GM10248 (cell line): ENCODE measurements around the gene EPAS1.

Experiments used
- CTCF ChIA-PET: fragments of 300-600 bp; sonication (Branson Sonifier 250); formaldehyde crosslinking; extraction: SDS; loops from one replicate; lab custom pipeline; 2021; ENCODE audit warnings: antibody characterized with exemption; lab: Yijun Ruan, JAX
- POLR2A ChIA-PET: fragments of 350-650 bp; sonication (Branson Sonifier 250); formaldehyde crosslinking; extraction: SDS; loops from one replicate; lab custom pipeline; 2020; ENCODE audit warnings: antibody characterized with exemption; lab: Yijun Ruan, JAX
- DNase-seq: peaks from one replicate; pipeline ENCODE4 v3.0.0; 2012; ENCODE audit errors: extremely low spot score
- TF ChIP-seq, protein P1 (sequence below): IDR thresholded peaks from 2 replicates; pipeline ENCODE4 v1.5.1; 2012; ENCODE audit warnings: mild to moderate bottlenecking, low read depth; ENCODE audit errors: extremely low read depth, missing control alignments, control extremely low read depth

Gene EPAS1

DNA sequence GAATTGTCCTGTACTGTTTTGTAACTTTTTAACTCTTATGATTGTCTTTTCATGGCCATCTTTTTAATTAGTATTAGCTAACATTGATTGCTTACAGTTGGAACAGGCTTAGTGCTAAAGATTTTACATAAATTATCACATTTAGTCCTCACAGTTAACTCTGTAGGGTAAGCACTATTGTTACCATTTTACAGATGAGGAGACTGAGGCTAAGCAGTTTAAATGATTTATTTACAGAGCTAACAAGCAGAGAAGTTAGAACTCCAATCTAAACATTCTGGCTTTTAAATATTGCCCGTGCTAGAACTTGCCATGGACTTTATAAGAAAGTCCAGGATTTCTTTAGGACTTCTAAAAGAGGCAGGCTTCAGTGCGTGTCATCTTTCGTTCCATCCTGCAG, 48.6 kb downstream of the EPAS1 start:
- TF ChIP-seq, protein P1, sequence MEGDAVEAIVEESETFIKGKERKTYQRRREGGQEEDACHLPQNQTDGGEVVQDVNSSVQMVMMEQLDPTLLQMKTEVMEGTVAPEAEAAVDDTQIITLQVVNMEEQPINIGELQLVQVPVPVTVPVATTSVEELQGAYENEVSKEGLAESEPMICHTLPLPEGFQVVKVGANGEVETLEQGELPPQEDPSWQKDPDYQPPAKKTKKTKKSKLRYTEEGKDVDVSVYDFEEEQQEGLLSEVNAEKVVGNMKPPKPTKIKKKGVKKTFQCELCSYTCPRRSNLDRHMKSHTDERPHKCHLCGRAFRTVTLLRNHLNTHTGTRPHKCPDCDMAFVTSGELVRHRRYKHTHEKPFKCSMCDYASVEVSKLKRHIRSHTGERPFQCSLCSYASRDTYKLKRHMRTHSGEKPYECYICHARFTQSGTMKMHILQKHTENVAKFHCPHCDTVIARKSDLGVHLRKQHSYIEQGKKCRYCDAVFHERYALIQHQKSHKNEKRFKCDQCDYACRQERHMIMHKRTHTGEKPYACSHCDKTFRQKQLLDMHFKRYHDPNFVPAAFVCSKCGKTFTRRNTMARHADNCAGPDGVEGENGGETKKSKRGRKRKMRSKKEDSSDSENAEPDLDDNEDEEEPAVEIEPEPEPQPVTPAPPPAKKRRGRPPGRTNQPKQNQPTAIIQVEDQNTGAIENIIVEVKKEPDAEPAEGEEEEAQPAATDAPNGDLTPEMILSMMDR = no peak
- ChIA-PET POLR2A (no interaction called here), CTCF (interaction anchor here (1.2 to 1.7 kb wide), 4 partner anchors 9 to 38 kb away, joined by 3 to 4 read pairs (median 4); no protein-coding TSS in a partner anchor)
- no peak for DNase-seq

DNA sequence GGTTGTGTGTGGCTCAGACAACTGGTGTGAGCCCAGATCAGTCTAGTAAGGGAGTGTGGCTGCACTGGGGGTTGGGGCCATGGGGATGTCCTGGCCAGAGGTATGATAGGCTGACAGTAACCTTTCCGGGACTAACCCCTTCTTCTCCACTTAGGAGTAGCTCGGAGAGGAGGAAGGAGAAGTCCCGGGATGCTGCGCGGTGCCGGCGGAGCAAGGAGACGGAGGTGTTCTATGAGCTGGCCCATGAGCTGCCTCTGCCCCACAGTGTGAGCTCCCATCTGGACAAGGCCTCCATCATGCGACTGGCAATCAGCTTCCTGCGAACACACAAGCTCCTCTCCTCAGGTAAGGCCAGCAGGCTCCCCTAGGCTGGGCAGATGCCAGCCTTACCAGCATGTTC, 49.5 kb downstream of the EPAS1 start:
- TF ChIP-seq, protein P1 = no peak
- CTCF ChIA-PET = interaction anchor here (1.2 to 1.7 kb wide), 4 partner anchors 9 to 38 kb away, joined by 3 to 4 read pairs (median 4); no protein-coding TSS in a partner anchor
- POLR2A ChIA-PET = no interaction called here
- DNase-seq = no peak

DNA sequence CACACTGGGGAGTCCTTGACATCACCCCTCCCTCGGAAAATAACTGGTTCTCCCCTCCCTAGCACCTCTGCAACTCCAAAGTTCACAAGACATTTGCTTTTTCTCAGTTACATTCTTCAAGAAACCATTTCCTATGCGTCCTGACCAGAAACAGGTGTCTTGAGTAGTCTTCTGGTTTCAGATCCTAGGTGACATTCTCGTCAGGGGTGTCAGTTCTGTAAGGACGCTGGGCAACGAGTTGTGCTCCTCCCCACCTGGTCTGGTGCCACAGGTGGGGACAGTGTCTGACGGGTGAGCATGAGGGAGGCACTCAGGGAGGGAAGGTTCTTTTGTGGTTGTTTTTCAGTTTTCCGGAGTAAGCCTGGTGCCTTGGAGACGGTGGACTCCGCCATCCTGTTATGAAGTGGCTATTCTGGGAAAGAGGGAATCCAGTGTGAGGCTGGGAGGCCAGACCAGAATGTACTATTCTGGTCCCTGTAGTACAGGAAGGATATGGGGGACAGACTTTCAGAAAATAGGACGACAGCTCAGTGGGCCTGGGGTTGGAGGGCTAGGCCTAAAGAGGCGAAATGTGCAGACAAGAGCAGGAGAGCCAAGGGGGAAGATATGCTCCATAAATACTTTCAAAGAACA, 50.6 kb downstream of the EPAS1 start:
- ChIA-PET CTCF (interaction anchor here (1.7 kb wide), 1 partner anchor 39 kb away, joined by 3 read pairs; no protein-coding TSS in a partner anchor), POLR2A (no interaction called here)
- TF ChIP-seq, protein P1 = no peak
- DNase-seq = no peak

DNA sequence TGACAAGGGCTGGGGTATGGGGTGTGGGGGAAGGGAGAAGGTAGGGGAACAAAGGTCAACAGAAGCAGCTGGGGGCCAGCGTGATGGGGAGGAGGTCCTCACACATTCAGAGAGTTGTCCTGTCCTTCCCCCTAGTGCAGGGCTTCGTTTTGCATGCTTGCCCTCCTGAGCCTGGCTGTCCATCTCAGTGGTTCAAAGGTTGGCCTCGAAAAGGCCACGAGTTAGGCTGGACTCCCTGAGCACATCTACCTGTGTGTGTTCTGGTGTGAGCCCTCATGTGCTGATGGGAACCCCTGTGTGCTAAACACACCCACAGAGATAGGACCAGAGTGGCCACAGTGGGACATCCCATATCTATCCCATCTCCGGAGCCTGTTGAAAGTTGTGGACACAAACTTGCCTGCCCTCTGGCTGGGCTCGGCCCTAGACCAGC, 51.9 kb downstream of the EPAS1 start:
- ChIA-PET POLR2A (no interaction called here), CTCF (interaction anchor here (0.9 to 2.0 kb wide), 5 partner anchors 12 to 22 kb away, joined by 3 to 4 read pairs (median 3); no protein-coding TSS in a partner anchor)
- no peak for DNase-seq
- TF ChIP-seq, protein P1 = no peak

DNA sequence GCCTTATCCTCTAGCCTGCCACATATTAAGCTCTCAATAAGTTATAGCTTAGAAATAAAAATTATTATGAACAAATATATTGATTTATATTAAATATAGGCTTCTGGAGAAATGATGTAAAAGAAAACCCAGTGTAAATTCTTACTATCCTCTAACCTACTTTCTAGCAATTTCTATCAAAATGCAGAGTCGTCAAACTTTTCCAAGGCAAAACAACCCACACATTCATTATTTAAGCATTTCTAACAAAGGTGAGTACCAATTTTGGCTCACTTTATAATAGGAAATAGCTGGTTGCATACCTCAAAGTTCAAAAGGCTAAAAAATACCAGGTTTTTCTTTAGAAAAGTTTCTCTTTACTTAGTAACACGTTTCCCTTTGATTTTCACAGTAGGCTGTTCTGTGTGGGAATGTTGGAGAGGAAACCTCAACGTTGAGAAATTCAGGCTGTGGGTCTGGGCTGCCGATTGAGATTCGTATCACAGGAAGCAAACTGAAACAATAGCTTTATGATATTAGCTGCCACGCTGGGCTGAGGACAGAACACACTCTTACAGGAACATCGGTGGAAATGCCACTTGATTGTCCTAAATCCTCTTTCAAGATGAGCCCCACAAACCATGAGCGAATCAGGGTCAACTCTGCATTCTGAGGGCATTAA, 53.0 kb downstream of the EPAS1 start:
- ChIA-PET POLR2A (no interaction called here), CTCF (interaction anchor here (0.9 to 2.0 kb wide), 6 partner anchors 12 to 117 kb away, joined by 3 to 4 read pairs (median 3); no protein-coding TSS in a partner anchor)
- DNase-seq = no peak
- TF ChIP-seq, protein P1 = no peak

DNA sequence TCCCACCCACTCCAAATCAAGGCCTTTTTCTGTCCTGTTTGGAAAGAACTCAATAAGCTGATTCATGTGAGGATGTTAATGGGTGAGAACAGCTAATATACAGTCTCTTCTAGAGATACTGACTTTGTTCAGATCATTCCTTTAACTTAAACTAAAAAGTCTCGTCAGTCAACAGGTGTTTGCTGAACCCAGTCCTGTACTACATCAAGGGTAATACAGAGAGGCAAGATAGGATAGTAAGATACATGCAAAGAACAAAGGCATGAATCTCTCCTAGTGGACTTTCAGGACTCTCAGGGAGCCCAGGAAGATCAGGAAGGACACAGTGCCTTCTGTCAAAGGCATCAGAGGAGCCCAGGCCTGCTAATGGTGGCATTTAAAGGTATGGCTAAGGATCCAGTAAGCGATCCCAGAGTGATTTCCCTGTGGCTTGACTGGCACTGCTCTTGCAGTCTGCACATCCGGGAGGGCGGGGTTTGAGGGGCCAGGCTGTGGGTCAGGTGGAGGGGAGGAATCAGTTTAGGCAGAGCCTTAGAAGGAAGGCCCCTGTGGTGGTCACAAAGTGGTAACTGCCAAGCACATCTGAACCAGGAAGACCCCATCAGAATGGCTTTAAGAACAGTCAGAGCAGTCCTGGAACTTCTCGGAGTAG, 54.0 kb downstream of the EPAS1 start:
- POLR2A ChIA-PET = no interaction called here
- no peak for DNase-seq
- CTCF ChIA-PET = no interaction called here
- TF ChIP-seq, protein P1 = no peak
